AG10803 (cell line): ENCODE data around the gene USH1C.

ENCODE experiments used
- DNase-seq: peaks from one replicate; pipeline ENCODE4 v3.0.0; 2010; ENCODE audit warnings: low read depth
- H3K4me3 ChIP-seq: 2 replicates; pipeline ENCODE4 v1.5.1; 2011; ENCODE audit warnings: mild to moderate bottlenecking, low read length, control low read depth
- TF ChIP-seq, protein P1 (sequence below): conservative IDR thresholded peaks from 2 replicates; pipeline ENCODE4 v1.5.1; 2011; ENCODE audit warnings: mild to moderate bottlenecking, low read length, control low read depth, inconsistent platforms

Gene USH1C

DNA sequence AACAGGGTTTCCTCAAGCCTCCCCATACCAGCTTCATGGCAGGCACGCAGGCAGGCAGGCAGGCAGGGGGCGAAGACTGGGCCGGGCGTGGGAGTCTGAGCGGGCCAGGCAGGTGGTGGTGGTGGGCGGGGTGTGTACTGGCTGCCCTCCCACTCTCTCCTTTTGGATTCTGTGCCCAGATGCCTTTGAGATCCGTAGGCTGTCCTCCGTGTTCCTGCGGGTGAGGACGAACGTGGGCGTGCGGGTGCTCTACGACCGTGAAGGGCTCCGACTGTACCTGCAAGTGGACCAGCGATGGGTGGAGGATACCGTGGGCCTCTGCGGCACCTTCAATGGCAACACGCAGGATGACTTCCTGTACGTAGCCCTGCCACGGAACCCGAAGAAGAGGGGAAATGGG lies 25.8 kb upstream of the USH1C start:
- H3K4me3 ChIP-seq: no peak overlapping the region
- no peak for DNase-seq
- TF ChIP-seq, protein P1, sequence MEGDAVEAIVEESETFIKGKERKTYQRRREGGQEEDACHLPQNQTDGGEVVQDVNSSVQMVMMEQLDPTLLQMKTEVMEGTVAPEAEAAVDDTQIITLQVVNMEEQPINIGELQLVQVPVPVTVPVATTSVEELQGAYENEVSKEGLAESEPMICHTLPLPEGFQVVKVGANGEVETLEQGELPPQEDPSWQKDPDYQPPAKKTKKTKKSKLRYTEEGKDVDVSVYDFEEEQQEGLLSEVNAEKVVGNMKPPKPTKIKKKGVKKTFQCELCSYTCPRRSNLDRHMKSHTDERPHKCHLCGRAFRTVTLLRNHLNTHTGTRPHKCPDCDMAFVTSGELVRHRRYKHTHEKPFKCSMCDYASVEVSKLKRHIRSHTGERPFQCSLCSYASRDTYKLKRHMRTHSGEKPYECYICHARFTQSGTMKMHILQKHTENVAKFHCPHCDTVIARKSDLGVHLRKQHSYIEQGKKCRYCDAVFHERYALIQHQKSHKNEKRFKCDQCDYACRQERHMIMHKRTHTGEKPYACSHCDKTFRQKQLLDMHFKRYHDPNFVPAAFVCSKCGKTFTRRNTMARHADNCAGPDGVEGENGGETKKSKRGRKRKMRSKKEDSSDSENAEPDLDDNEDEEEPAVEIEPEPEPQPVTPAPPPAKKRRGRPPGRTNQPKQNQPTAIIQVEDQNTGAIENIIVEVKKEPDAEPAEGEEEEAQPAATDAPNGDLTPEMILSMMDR: no peak

GRCh38 chr11:17568944-17569343 lies 24.7 kb upstream of the USH1C start:
- TF ChIP-seq, protein P1: no peak
- no peak overlapping the region for H3K4me3 ChIP-seq
- no peak for DNase-seq

DNA sequence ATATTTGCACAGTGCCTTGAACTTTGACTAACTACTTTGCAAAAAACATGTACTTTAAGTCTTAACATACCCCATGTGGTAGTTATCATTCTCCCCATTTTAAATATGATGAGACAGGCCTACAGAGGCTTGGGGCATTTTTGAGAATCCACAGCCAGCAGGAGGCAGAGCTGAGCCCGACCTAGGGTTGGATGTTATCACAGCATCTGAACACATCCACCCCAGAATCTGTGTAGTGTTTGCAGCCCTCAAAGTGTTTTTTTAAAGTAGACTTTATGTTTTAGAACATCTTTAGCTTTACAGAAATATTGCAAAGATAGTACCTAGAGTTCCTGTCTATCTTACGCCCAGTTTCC lies 20.4 kb upstream of the USH1C start:
- TF ChIP-seq, protein P1: no peak; the same call in 1 of the 2 replicates
- H3K4me3 ChIP-seq: no peak overlapping the region
- DNase-seq: no peak

GRCh38 chr11:17563961-17564686 lies 19.9 kb upstream of the USH1C start:
- no peak overlapping the region for H3K4me3 ChIP-seq
- DNase-seq: no peak
- TF ChIP-seq, protein P1: no peak

DNA sequence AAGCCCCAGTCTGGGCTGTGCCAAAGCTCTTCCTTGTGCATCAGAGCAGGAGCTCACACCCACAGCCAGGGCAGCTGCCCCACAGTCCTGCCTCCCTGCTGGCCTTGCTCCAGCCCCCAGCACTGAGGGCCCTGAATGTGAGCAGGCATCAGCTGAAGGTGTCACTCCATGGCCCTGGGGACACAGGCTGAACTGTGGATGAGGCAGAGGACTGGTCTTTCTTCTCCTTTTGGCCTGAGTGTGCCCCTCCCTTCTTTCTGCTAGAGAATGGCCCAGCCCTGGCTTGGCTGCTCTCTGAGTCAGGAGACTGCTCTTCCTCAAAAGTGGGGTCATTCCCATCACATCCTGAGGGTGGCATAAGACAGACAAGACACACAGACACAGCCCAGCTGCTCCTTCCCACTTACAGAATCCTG lies 19.0 kb upstream of the USH1C start:
- H3K4me3 ChIP-seq: no peak overlapping the region
- no peak for DNase-seq
- TF ChIP-seq, protein P1: no peak

DNA sequence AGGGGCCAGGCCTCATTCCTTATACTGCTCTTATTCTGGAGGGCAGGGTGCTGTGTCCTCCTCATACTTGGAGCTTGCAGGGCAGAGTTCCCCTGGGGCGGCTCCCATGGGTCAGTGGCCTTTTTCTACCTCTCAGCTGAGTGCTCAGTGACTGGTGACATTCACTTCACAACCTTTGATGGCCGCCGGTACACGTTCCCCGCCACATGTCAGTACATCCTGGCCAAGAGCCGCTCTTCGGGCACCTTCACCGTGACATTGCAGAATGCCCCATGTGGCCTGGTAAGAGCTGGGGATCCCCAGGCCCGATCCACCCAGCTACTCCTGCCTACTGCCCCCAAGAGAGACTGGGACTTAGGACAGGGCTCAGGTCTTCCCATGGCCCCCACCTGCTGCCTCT lies 17.3 kb upstream of the USH1C start:
- no peak overlapping the region for H3K4me3 ChIP-seq
- DNase-seq: no peak
- TF ChIP-seq, protein P1: no peak

- no peak overlapping the region for H3K4me3 ChIP-seq
- TF ChIP-seq, protein P1: no peak
- DNase-seq: no peak
These were observed 16.8 kb upstream of the USH1C start for GRCh38 chr11:17561111-17561415.
